Coronary artery (tissue), 2 donors: Measurements from ENCODE around the gene SNX33.
"Not testable (repeated sequence)": the region's sequence is repeated elsewhere in the genome, so short reads cannot be mapped to it uniquely, and the experiment has no call there.

Experiments
- DNase-seq: peaks from one replicate; pipeline ENCODE4 v3.0.0-alpha.2; 2017; ENCODE audit warnings: low spot score
- H3K27ac ChIP-seq, 2 donors: fragments of 200-600 bp; sonication (generic); one replicate each; pipeline ENCODE4 v1.5.1; 2016 to 2019
- H3K4me3 ChIP-seq: fragments of 200-600 bp; sonication (generic); 2 replicates; pipeline ENCODE4 v1.5.1; 2016; ENCODE audit warnings: mild to moderate bottlenecking, moderate library complexity
- TF ChIP-seq, protein P1 (sequence below): fragments of 200-600 bp; sonication (generic); IDR thresholded peaks from one replicate; pipeline ENCODE4 v1.5.1; 2019; ENCODE audit warnings: antibody characterized with exemption

Gene SNX33

DNA sequence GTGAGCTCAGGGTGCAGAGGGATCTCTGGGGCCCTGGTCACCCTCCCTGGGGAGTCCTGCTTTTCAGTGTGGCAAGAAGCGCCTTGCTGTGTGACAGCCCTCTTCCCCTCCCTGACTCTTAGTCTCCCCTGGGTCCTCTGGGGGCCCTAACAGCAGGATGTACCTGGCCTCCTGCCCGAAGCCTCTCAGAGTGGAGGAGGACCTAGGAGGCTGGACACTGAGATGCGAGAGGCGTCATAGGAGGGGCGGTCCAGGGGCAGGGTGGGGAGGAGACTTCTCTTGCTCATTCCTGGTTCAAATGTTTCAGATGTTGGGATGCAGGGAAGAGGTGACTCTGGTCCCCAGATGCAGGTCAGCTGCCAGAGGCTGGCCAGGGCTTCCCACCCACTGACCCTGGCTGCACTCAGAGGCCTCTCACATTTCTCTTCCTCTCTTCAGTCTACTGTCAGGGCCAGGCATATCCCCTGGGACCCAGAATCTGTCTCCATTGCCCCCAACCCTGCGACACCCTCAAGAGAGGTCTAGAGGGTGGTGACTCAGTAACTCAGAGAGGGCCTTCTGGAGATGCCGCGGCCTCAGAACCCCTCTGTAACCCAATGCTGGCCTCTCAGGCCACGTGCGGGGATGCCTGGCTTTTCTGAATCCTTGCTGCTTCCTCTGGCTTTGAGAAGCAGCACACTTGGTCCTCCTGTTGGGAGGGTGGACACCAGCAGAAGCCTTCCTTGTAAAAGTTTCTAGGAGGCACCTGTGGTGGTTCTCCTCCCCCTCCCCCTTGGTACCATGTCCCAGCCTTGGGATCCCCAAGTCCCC lies 25.9 kb downstream of the SNX33 start:
- DNase-seq = peak; percentile 97
- peak overlapping the region; percentile 84 to 95 for H3K27ac ChIP-seq
- TF ChIP-seq, protein P1, sequence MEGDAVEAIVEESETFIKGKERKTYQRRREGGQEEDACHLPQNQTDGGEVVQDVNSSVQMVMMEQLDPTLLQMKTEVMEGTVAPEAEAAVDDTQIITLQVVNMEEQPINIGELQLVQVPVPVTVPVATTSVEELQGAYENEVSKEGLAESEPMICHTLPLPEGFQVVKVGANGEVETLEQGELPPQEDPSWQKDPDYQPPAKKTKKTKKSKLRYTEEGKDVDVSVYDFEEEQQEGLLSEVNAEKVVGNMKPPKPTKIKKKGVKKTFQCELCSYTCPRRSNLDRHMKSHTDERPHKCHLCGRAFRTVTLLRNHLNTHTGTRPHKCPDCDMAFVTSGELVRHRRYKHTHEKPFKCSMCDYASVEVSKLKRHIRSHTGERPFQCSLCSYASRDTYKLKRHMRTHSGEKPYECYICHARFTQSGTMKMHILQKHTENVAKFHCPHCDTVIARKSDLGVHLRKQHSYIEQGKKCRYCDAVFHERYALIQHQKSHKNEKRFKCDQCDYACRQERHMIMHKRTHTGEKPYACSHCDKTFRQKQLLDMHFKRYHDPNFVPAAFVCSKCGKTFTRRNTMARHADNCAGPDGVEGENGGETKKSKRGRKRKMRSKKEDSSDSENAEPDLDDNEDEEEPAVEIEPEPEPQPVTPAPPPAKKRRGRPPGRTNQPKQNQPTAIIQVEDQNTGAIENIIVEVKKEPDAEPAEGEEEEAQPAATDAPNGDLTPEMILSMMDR = no peak
- peak overlapping the region; percentile 42 for H3K4me3 ChIP-seq

DNA sequence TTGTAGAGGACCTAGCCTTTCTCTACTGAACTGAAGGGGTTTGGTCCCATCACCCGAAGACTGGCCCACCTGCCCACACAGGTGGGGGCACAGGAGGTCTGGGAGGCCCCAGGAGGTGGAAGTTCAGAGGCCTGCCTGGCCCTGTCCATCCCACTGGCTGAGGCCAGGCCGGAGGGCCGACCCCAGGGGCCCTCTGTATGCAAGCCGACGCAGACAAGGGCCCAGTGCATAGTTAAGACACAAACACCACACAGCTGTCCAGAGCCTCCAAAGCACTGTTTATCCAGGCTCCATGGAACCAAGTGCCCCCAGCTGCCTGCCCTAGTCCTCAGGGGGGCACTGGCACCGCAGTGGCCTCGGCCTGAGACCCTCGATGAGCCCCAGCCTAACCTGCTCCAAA lies 26.7 kb downstream of the SNX33 start:
- Histone ChIP-seq H3K27ac (peak overlapping the region; percentile 84 to 95), H3K4me3 (no peak overlapping the region)
- TF ChIP-seq, protein P1 = no peak
- no peak for DNase-seq

DNA sequence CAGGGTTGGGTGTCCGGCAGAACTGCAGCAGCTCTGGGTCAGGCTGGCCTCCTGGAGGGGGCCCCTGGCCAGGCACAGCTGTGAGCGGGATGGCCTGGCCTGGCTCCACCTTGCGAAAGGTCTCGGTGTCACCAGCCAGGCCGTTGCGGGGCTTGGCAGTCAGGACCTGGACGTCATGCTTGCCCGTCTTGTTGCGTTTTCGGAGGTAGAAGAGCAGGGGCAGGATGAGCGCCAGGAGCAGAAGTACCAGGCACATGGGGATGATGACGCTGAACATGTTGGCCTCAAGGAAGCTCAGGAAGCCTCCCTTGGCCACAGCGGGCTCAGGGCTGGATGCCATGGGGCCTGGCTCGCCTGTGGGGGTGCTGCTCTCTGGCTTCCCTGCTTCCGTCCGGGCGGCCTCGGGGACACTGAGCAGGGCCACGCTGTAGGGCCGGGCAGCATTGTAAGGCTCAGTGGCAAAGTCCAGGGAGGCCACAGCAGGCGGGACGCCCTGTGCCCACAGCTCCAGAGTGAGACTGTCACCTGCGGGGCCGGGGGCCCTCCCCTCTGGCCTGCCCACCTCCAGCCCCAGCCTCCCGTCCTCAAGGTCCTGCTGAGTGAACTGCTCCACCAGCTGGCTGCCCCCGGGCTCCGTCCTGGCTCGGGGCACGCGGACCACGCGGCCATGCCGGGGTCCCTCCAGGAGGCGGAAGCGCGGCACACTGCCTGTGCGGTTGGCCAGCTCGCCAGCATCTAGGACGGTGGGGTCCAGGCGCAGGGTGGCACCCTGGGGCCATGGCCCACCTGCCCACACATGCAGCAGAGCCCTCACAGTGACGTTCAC lies 28.1 kb downstream of the SNX33 start:
- H3K27ac ChIP-seq = peak overlapping the region; percentile 84 to 95

DNA sequence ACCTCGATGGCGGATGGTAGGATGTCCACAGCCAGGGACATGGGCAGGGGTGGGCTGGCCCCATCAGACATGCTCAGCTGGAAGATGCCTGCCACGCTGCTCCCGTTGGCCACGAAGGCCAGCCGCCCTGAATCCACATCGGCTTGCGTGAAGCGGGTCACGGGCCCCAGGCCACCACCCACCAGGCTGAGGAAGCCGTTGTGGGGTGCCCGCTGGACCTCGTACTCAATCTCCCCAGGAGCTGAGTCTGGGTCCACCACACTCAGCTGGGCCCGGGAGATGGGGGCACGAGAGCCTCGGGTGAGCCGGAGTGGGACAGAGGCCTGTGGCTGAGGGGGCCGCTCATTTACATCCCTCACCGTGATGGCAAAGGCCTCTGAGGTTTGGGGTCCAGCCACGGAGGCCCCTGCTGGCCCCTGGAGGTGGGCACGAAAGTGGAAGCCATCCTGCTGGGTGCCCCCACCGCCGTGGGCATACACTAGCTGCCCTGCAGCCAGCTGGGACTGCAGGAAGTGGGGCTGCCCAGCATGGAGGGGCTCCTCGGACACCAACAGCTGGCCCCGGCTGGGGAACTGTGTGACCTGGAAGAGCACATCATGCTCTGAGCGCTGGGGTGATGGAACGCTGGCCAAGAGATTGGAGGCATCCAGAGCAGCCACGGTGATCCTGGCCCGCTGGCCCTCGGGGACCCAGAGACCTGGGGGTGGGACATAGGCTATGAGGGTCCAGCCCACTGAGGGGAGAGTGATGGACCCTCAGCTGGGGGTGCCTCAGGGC lies 29.2 kb downstream of the SNX33 start:
- peak overlapping the region; percentile 84 to 95 for H3K27ac ChIP-seq
- TF ChIP-seq, protein P1 = no peak
- DNase-seq = no peak
- no peak overlapping the region for H3K4me3 ChIP-seq

More for the DNA sequence above, 28.1 kb downstream of the SNX33 start:
- no peak overlapping the region for H3K4me3 ChIP-seq
- TF ChIP-seq, protein P1 = no peak
- DNase-seq = no peak

DNA sequence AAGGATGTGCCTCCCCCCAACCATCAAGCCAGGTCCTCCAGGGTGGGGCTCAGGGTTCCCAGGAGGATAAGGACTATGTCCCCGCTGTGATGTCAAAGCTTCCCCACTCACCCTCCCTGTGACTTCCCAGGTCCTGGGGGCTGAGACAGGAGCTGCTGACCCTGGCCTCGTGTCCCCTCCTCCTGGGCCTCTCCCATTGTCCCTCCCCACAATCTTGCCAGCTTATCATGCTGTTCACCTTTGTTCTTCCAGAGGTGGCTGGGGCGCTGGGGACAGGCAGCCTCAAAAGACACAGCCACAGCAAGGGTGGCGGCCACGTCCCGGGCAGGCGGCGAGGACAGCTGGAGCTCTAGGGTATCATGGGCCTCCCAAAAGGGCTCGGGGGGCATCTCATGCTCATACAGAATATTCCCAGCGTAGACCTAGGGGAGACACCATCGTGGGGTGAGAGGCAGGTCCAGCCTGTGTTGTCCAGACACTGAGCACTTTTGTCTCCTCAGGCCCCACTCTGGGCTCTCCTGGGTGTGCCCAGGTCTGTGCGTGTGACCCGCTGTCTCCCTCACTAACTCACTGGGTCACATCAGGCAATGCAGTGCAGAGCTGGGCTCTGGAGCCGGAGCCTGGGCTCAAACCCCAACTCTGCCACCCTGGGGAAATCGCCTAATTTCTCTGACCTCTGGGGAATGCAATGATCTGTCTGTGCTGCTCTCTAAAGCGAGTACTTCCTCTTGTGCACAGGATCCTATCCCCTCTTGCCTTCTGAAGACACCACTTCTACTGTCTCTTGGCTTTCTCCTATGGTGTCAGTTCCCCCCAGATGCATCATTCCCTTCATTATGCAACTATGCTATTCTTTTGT lies 30.0 kb downstream of the SNX33 start:
- no peak overlapping the region for H3K4me3 ChIP-seq
- H3K27ac ChIP-seq = peak overlapping the region in 1 of 2 donors; percentile 95
- DNase-seq = no peak
- TF ChIP-seq, protein P1 = no peak

DNA sequence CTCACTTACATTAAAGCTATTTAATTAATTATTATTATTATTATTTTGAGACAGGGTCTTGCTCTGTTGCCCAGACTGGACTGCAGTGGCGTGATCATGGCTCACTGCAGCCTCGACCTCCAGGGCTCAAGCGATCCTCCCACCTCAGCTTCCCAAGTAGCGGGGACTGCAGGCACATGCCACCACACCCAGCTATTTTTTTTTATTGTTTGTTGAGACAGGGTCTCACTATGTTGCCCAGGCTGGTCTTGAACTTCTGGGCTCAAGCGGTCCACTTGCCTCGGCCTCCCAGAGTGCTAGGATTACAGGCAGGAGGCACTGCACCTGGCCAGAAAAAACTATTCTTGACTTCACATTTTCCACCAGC lies 30.6 kb downstream of the SNX33 start:
- H3K27ac ChIP-seq, DNase-seq, H3K4me3 ChIP-seq: not testable (repeated sequence)
